Measurements from ENCODE around the gene SCN2B. TPM values are rescaled to one million over a fixed set of nuclear protein-coding genes. Genes with fewer than 3 reads are reported as not detected.

Gene SCN2B
- total RNA-seq, 1 donor from 2014 or later: 0.49 TPM

GRCh38 chr11:118216621-118217481 lies 40.4 kb upstream of the SCN2B start:
- DNase-seq (ENCODE audit: extremely low spot score in 2 of 2): no peak
- Histone ChIP-seq H3K27me3 (no peaks in the 10 kb centered on the region), H3K27ac (no peak overlapping the region), H3K4me3 (no peak overlapping the region), H3K9me3 (no peaks in the 10 kb centered on the region), H3K36me3 (no peaks in the 10 kb centered on the region), H3K4me1 (no peaks in the 10 kb centered on the region)
- TF ChIP-seq CTCF (IDR thresholded peaks at IDR 0.05): no peak
- no peak for TF ChIP-seq POLR2AphosphoS5 (IDR thresholded peaks at IDR 0.05; ENCODE audit: insufficient read depth in 1 of 2, low read depth in 1 of 2)
- TF ChIP-seq POLR2A (IDR thresholded peaks at IDR 0.05): no peak
- intact Hi-C loops (cut with DNase I): no loop called here

- Histone ChIP-seq H3K4me1 (no peaks in the 10 kb centered on the region), H3K36me3 (no peaks in the 10 kb centered on the region), H3K27me3 (no peaks in the 10 kb centered on the region), H3K27ac (no peak overlapping the region), H3K9me3 (no peaks in the 10 kb centered on the region), H3K4me3 (no peak overlapping the region)
- DNase-seq (ENCODE audit: extremely low spot score in 2 of 2): no peak
- no peak for TF ChIP-seq POLR2A (IDR thresholded peaks at IDR 0.05)
- TF ChIP-seq POLR2AphosphoS5 (IDR thresholded peaks at IDR 0.05; ENCODE audit: insufficient read depth in 1 of 2, low read depth in 1 of 2): no peak
- no peak for TF ChIP-seq CTCF (IDR thresholded peaks at IDR 0.05)
- intact Hi-C loops (cut with DNase I): no loop called here
Observed at GRCh38 chr11:118215765-118216164, 39.3 kb upstream of the SCN2B start.

- no peak for TF ChIP-seq POLR2A (IDR thresholded peaks at IDR 0.05)
- no peak for TF ChIP-seq POLR2AphosphoS5 (IDR thresholded peaks at IDR 0.05; ENCODE audit: insufficient read depth in 1 of 2, low read depth in 1 of 2)
- no peak for TF ChIP-seq CTCF (IDR thresholded peaks at IDR 0.05)
- H3K4me1 ChIP-seq: no peaks in the 10 kb centered on the region
- no peaks in the 10 kb centered on the region for H3K27me3 ChIP-seq
- intact Hi-C loops (cut with DNase I): no loop called here
- no peak overlapping the region for H3K4me3 ChIP-seq
- no peaks in the 10 kb centered on the region for H3K36me3 ChIP-seq
- no peak for DNase-seq (ENCODE audit: extremely low spot score in 2 of 2)
- no peaks in the 10 kb centered on the region for H3K9me3 ChIP-seq
- no peak overlapping the region for H3K27ac ChIP-seq
Observed at GRCh38 chr11:118215262-118215661, 38.8 kb upstream of the SCN2B start.

GRCh38 chr11:118214210-118214914 lies 37.9 kb upstream of the SCN2B start:
- H3K27ac ChIP-seq: no peak overlapping the region
- intact Hi-C loops (cut with DNase I): no loop called here

More at GRCh38 chr11:118214210-118214914, 37.9 kb upstream of the SCN2B start:
- Histone ChIP-seq H3K4me3 (no peak overlapping the region), H3K9me3 (no peaks in the 10 kb centered on the region), H3K36me3 (no peaks in the 10 kb centered on the region), H3K27me3 (no peaks in the 10 kb centered on the region), H3K4me1 (no peaks in the 10 kb centered on the region)
- DNase-seq (ENCODE audit: extremely low spot score in 2 of 2): no peak
- TF ChIP-seq POLR2AphosphoS5 (IDR thresholded peaks at IDR 0.05; ENCODE audit: insufficient read depth in 1 of 2, low read depth in 1 of 2) (no peak), CTCF (IDR thresholded peaks at IDR 0.05) (no peak), POLR2A (IDR thresholded peaks at IDR 0.05) (no peak)

Data from vagina (tissue), 2 donors.